ENCODE data around the gene RCC1.
"Not testable (repeated sequence)": the region's sequence is repeated elsewhere in the genome, so short reads cannot be mapped to it uniquely, and the experiment has no call there.

Gene RCC1

DNA sequence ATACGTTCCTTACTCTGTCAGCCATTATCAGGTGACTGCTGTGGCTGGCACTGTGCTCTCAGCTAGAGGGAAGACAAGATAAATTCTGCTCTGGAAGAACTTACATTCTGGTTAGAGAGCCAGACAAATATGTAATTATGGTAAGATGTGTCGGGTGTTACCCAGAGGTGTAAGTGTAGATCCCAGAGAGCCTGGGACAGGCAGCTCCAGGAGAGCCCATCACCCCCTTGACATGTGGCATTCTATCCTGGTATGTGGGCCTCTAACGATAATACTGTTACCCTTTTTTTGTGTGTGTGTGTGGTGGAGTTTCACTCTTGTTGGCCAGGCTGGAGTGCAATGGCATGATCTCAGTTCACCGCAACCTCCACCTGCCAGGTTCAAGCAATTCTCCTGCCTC lies 66.1 kb downstream of the RCC1 start:
- TF ChIP-seq SNAI2 (CRISPR knock-in tag; IDR thresholded peaks at IDR 0.05) = no peak
- no peak for TF ChIP-seq RARB (CRISPR knock-in tag; IDR thresholded peaks at IDR 0.05)
- TF ChIP-seq, protein P1, sequence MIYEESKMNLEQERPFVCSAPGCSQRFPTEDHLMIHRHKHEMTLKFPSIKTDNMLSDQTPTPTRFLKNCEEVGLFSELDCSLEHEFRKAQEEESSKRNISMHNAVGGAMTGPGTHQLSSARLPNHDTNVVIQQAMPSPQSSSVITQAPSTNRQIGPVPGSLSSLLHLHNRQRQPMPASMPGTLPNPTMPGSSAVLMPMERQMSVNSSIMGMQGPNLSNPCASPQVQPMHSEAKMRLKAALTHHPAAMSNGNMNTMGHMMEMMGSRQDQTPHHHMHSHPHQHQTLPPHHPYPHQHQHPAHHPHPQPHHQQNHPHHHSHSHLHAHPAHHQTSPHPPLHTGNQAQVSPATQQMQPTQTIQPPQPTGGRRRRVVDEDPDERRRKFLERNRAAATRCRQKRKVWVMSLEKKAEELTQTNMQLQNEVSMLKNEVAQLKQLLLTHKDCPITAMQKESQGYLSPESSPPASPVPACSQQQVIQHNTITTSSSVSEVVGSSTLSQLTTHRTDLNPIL (CRISPR knock-in tag; IDR thresholded peaks at IDR 0.05; ENCODE audit: low read depth) = no peak
- TF ChIP-seq ESRRG (CRISPR knock-in tag; IDR thresholded peaks at IDR 0.05) = no peak
- no peak for TF ChIP-seq ZNF70 (CRISPR knock-in tag; IDR thresholded peaks at IDR 0.05)
- no peak for TF ChIP-seq GLIS3 (CRISPR knock-in tag; IDR thresholded peaks at IDR 0.05)
- TF ChIP-seq, protein P2, sequence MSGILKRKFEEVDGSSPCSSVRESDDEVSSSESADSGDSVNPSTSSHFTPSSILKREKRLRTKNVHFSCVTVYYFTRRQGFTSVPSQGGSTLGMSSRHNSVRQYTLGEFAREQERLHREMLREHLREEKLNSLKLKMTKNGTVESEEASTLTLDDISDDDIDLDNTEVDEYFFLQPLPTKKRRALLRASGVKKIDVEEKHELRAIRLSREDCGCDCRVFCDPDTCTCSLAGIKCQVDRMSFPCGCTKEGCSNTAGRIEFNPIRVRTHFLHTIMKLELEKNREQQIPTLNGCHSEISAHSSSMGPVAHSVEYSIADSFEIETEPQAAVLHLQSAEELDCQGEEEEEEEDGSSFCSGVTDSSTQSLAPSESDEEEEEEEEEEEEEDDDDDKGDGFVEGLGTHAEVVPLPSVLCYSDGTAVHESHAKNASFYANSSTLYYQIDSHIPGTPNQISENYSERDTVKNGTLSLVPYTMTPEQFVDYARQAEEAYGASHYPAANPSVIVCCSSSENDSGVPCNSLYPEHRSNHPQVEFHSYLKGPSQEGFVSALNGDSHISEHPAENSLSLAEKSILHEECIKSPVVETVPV (CRISPR knock-in tag; IDR thresholded peaks at IDR 0.05) = no peak
- TF ChIP-seq BACH2 (CRISPR knock-in tag; IDR thresholded peaks at IDR 0.05; ENCODE audit: borderline replicate concordance) = no peak
- TF ChIP-seq ARNTL (CRISPR knock-in tag; IDR thresholded peaks at IDR 0.05; ENCODE audit: borderline replicate concordance, low read depth) = no peak
- TF ChIP-seq ZFP30 (CRISPR knock-in tag; IDR thresholded peaks at IDR 0.05) = no peak
- TF ChIP-seq OSR1 (CRISPR knock-in tag; IDR thresholded peaks at IDR 0.05) = no peak
- TF ChIP-seq, protein P3, sequence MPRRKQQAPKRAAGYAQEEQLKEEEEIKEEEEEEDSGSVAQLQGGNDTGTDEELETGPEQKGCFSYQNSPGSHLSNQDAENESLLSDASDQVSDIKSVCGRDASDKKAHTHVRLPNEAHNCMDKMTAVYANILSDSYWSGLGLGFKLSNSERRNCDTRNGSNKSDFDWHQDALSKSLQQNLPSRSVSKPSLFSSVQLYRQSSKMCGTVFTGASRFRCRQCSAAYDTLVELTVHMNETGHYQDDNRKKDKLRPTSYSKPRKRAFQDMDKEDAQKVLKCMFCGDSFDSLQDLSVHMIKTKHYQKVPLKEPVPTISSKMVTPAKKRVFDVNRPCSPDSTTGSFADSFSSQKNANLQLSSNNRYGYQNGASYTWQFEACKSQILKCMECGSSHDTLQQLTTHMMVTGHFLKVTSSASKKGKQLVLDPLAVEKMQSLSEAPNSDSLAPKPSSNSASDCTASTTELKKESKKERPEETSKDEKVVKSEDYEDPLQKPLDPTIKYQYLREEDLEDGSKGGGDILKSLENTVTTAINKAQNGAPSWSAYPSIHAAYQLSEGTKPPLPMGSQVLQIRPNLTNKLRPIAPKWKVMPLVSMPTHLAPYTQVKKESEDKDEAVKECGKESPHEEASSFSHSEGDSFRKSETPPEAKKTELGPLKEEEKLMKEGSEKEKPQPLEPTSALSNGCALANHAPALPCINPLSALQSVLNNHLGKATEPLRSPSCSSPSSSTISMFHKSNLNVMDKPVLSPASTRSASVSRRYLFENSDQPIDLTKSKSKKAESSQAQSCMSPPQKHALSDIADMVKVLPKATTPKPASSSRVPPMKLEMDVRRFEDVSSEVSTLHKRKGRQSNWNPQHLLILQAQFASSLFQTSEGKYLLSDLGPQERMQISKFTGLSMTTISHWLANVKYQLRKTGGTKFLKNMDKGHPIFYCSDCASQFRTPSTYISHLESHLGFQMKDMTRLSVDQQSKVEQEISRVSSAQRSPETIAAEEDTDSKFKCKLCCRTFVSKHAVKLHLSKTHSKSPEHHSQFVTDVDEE (CRISPR knock-in tag; IDR thresholded peaks at IDR 0.05) = no peak
- no peak for TF ChIP-seq ISL1 (CRISPR knock-in tag; IDR thresholded peaks at IDR 0.05)
- no peak for TF ChIP-seq ZC3H10 (CRISPR knock-in tag; IDR thresholded peaks at IDR 0.05)
- no peak for ATAC-seq

DNA sequence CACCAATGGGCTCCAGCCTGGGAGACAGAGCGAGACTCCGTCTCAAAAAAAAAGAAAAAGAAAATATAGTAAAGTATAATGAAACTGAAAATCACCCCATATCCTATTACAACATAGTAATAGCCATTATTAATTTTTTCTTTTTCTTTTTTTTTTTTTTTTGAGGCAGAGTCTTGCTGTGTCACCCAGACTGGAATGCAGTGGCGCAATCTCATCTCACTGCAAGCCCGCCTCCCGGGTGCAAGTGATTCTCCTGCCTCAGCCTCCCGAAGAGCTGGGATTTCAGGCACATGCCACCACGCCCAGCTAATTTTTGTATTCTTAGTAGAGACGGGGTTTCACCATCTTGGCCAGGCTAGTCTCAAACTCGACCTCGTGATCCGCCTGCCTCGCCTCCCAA lies 67.0 kb downstream of the RCC1 start:
- ATAC-seq = not testable (repeated sequence)

DNA sequence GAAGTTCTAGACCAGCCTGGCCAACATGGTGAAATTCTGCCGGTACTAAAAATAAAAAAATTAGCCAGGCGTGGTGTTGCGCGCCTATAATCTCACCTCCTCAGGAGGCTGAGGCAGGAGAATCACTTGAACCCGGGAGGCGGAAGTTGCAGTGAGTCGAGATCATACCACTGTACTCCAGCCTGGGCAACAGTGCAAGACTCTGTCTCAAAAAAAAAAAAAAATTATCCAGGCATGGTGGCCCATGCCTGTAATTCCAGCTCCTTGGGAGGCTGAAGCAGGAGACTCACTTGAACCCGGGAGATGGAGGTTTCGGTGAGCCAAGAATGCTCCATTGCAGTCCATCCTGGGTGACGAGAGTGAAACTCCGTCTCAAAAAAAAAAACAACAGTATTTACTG lies 67.7 kb downstream of the RCC1 start:
- no peak for ATAC-seq
- no peak for TF ChIP-seq ZC3H10 (CRISPR knock-in tag; IDR thresholded peaks at IDR 0.05)
- TF ChIP-seq OSR1 (CRISPR knock-in tag; IDR thresholded peaks at IDR 0.05) = no peak
- TF ChIP-seq ZNF565 (CRISPR knock-in tag; conservative IDR thresholded peaks at IDR 0.05; ENCODE audit: low read depth) = no peak

DNA sequence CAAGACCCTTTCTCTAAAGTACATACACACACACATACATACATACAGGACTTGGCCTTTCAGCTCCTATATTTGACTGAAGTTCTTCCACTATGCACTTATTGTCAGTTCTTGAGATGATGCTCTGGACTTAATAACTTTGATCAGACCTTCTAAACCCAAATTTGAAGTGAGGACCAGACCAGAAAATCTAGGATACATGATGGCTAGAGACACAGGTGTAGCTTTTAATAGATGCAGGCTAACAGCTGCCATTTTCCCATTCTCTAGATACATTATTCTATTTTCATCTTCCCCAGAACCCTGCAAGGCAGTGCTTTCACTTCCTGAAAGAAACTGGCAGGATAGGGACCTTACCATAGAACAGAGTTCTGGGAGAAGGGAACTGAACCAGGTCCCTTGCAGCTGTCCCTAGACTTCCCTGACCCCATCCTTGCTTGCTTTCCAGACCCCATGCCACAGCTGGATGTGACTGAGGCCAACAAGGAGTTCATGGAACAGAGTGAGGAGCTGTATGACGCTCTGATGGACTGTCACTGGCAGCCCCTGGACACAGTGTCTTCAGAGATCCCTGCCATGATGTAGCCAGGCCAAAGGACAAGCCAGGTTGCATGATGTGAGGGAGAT lies 71.3 kb downstream of the RCC1 start:
- TF ChIP-seq SNAI2 (CRISPR knock-in tag; IDR thresholded peaks at IDR 0.05) = no peak
- TF ChIP-seq ZFP30 (CRISPR knock-in tag; IDR thresholded peaks at IDR 0.05) = no peak
- no peak for TF ChIP-seq TCF4 (CRISPR knock-in tag; IDR thresholded peaks at IDR 0.05; ENCODE audit: borderline replicate concordance)
- TF ChIP-seq CSDC2 (CRISPR knock-in tag; IDR thresholded peaks at IDR 0.05) = no peak
- no peak for TF ChIP-seq ZNF565 (CRISPR knock-in tag; conservative IDR thresholded peaks at IDR 0.05; ENCODE audit: low read depth)
- TF ChIP-seq, protein P1 (CRISPR knock-in tag; IDR thresholded peaks at IDR 0.05; ENCODE audit: low read depth) = no peak
- TF ChIP-seq RARB (CRISPR knock-in tag; IDR thresholded peaks at IDR 0.05) = no peak
- TF ChIP-seq BACH2 (CRISPR knock-in tag; IDR thresholded peaks at IDR 0.05; ENCODE audit: borderline replicate concordance) = no peak
- no peak for TF ChIP-seq ZNF8 (CRISPR knock-in tag; IDR thresholded peaks at IDR 0.05)
- TF ChIP-seq TOX (CRISPR knock-in tag; IDR thresholded peaks at IDR 0.05; ENCODE audit: borderline replicate concordance) = no peak
- TF ChIP-seq, protein P4, sequence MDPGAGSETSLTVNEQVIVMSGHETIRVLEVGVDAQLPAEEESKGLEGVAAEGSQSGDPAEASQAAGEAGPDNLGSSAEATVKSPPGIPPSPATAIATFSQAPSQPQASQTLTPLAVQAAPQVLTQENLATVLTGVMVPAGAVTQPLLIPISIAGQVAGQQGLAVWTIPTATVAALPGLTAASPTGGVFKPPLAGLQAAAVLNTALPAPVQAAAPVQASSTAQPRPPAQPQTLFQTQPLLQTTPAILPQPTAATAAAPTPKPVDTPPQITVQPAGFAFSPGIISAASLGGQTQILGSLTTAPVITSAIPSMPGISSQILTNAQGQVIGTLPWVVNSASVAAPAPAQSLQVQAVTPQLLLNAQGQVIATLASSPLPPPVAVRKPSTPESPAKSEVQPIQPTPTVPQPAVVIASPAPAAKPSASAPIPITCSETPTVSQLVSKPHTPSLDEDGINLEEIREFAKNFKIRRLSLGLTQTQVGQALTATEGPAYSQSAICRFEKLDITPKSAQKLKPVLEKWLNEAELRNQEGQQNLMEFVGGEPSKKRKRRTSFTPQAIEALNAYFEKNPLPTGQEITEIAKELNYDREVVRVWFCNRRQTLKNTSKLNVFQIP (CRISPR knock-in tag; IDR thresholded peaks at IDR 0.05; ENCODE audit: borderline replicate concordance, low read depth) = no peak
- TF ChIP-seq OSR1 (CRISPR knock-in tag; IDR thresholded peaks at IDR 0.05) = no peak
- no peak for TF ChIP-seq ESRRG (CRISPR knock-in tag; IDR thresholded peaks at IDR 0.05)
- TF ChIP-seq, protein P3 (CRISPR knock-in tag; IDR thresholded peaks at IDR 0.05) = no peak
- no peak for TF ChIP-seq ZNF70 (CRISPR knock-in tag; IDR thresholded peaks at IDR 0.05)
- TF ChIP-seq, protein P2 (CRISPR knock-in tag; IDR thresholded peaks at IDR 0.05) = no peak
- no peak for TF ChIP-seq PPARA (CRISPR knock-in tag; IDR thresholded peaks at IDR 0.05; ENCODE audit: borderline replicate concordance)
- no peak for TF ChIP-seq ZFP3 (CRISPR knock-in tag; IDR thresholded peaks at IDR 0.05)
- TF ChIP-seq GLIS3 (CRISPR knock-in tag; IDR thresholded peaks at IDR 0.05) = no peak
- no peak for TF ChIP-seq ZC3H10 (CRISPR knock-in tag; IDR thresholded peaks at IDR 0.05)
- ATAC-seq = no peak
